SH-SY5Y (cell line): ENCODE measurements around the gene PTPRK.

Source experiments
- GATA2 ChIP-seq: IDR thresholded peaks from 2 replicates; pipeline ENCODE4 v1.6.1; 2011; ENCODE audit warnings: mild to moderate bottlenecking, low read depth, low read length
- GATA3 ChIP-seq: IDR thresholded peaks from 2 replicates; pipeline ENCODE4 v1.6.1; 2011; ENCODE audit warnings: low read depth, mild to moderate bottlenecking, low read length, moderate library complexity

GRCh38 chr6:128456510-128457230 lies 63.7 kb downstream of the PTPRK start:
- no peak for TF ChIP-seq GATA2
- TF ChIP-seq GATA3: no peak
